Adrenal gland (tissue), 12 donors: Measurements from ENCODE around the gene PEAR1. TPM values are rescaled to one million over a fixed set of nuclear protein-coding genes. Genes with fewer than 3 reads are reported as not detected.

ENCODE experiments used
- DNase-seq, 7 donors: peaks; one replicate each; pipeline ENCODE4 v3.0.0-alpha.2; 2019 to 2020
- H3K27ac ChIP-seq, 5 donors: fragments of 200-600 bp; sonication (generic) in 4 of 5; 1 replicate in 3 of 5; 2 replicates in 2 of 5; pipeline versions ENCODE4 v1.5.1 to v1.8.0; 2016 to 2020; ENCODE audit warnings: mild to moderate bottlenecking in 1 of 5
- H3K27me3 ChIP-seq: fragments of 200-600 bp; 2 replicates; pipeline ENCODE4 v1.8.0; 2021
- H3K36me3 ChIP-seq, 2 donors: fragments of 200-600 bp; replicated peaks in 1 of 2; 1 replicate in 1 of 2; 2 replicates in 1 of 2; pipeline versions ENCODE4 v1.5.1 to v1.8.0; 2018 to 2022
- H3K4me1 ChIP-seq, 2 donors: fragments of 200-600 bp; replicated peaks in 1 of 2; 1 replicate in 1 of 2; 2 replicates in 1 of 2; pipeline versions ENCODE4 v1.5.1 to v1.8.0; 2018 to 2021
- H3K4me3 ChIP-seq, 4 donors: fragments of 200-600 bp; sonication (generic) in 3 of 4; one replicate each; pipeline ENCODE4 v1.5.1; 2016 to 2018
- H3K9me3 ChIP-seq, 3 donors: fragments of 200-600 bp; sonication (generic) in 1 of 3; replicated peaks in 1 of 3; 1 replicate in 2 of 3; 2 replicates in 1 of 3; pipeline versions ENCODE4 v1.5.1 to v1.8.0; 2016 to 2021
- POLR2A ChIP-seq, 2 donors: fragments of 450-650 bp; IDR thresholded peaks; one replicate each; pipeline ENCODE4 v1.6.1; 2017; ENCODE audit warnings: antibody characterized with exemption in 2 of 2, mild to moderate bottlenecking in 2 of 2, moderate library complexity in 1 of 2
- WGBS, 4 donors: extraction: QIAGEN DNeasy Blood & Tissue Kit in 2 of 4; methylation state at CpG; one replicate each; pipeline versions ENCODE4 v1.1.5 to v1.1.7; 2013 to 2017; 5-methylcytosine and 5-hydroxymethylcytosine counted together
- intact Hi-C, 2 donors: fragments of 100-400 bp; cut with DNase I; formaldehyde crosslinking; loops; one replicate each; pipeline versions ENCODE4 v1.14.1 to v1.15.0; 2022 to 2023
- polyA plus RNA-seq, 3 donors: library from polyadenylated mRNA; stranded (reverse); fragments of 200-250 nt in 2 of 3; fragments of 350-450 nt in 1 of 3; fragmentation: Illumina TruSeq in 1 of 3; extraction: RNeasy Lipid Tissue Mini Kit (QIAGEN cat#74804) in 1 of 3; gene quantifications; one replicate each; pipeline ENCODE4 v1.2.3, GENCODE V29; 2013 to 2014
- total RNA-seq, 9 donors: library from RNA; depleted of rRNA in 4 of 9; stranded (reverse); fragments of >200 nt in 4 of 9; fragments of 120-200 nt in 1 of 9; fragmentation: NEBNext Ultra II Directional in 1 of 9; extraction: Animal tissue kit (Norgen Biotek cat#: 25700) in 1 of 9; gene quantifications; one replicate each; pipeline versions ENCODE4 v1.1.0 to v1.2.4, GENCODE V29; 2013 to 2023
- TF ChIP-seq, protein P1 (sequence below), 6 experiments: fragments of 450-650 bp in 4 of 6; fragments of 200-600 bp in 2 of 6; sonication (generic) in 1 of 6; IDR thresholded peaks; 1 replicate in 5 of 6; 2 replicates in 1 of 6; pipeline versions ENCODE4 v1.5.1 to v1.8.0; 2016 to 2021; ENCODE audit warnings: antibody characterized with exemption in 6 of 6, mild to moderate bottlenecking in 2 of 6, moderate library complexity in 1 of 6
- donor health status: healthy with polysubstance abuse.
- donor health status: Bipolar disorder and iron deficiency.
- donor health status: DM: yes; HTN: yes; CAD: no.
- donor health status: DM: no; HTN: no; CAD: no.
- donor health status: DM: no; HTN: no; CAD: no.
- donor health status: DM: yes; HTN: yes; CAD: no.

PEAR1 gene
- total and polyA plus RNA-seq, 12 donors, result 4.2 to 31.1 (median 10.4) TPM

DNA sequence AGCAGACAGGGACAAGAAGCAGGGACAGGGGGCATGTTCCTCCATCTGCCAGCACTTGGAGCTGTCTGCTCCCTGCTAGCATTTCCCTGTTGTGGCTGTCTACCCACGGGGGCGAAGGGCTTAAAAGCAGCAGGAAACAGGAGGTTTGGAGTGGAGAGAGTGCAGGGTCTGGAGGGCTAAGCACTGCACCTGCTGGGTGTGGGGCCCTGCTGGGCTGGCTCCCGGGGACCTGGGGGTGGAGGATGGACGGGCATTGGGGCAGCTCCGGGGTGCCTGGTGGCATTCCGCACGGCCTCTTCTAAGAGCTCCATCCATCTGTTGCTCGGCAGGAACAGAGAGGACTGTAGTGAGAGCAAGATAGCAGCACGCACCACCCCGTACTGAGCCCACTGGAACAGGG is 48.2 kb downstream of the PEAR1 start:
- H3K9me3 ChIP-seq, result no peaks in the 10 kb centered on the region
- H3K4me3 ChIP-seq, result no peak overlapping the region
- intact Hi-C loops, result no loop called here
- no peaks in the 10 kb centered on the region for H3K27me3 ChIP-seq
- peak in 1 of 7 donors; percentile 3 for DNase-seq
- no peak overlapping the region for H3K27ac ChIP-seq
- no peak for TF ChIP-seq POLR2A (IDR thresholded peaks at IDR 0.05)
- TF ChIP-seq, protein P1, sequence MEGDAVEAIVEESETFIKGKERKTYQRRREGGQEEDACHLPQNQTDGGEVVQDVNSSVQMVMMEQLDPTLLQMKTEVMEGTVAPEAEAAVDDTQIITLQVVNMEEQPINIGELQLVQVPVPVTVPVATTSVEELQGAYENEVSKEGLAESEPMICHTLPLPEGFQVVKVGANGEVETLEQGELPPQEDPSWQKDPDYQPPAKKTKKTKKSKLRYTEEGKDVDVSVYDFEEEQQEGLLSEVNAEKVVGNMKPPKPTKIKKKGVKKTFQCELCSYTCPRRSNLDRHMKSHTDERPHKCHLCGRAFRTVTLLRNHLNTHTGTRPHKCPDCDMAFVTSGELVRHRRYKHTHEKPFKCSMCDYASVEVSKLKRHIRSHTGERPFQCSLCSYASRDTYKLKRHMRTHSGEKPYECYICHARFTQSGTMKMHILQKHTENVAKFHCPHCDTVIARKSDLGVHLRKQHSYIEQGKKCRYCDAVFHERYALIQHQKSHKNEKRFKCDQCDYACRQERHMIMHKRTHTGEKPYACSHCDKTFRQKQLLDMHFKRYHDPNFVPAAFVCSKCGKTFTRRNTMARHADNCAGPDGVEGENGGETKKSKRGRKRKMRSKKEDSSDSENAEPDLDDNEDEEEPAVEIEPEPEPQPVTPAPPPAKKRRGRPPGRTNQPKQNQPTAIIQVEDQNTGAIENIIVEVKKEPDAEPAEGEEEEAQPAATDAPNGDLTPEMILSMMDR (IDR thresholded peaks at IDR 0.05), result no peak
- H3K4me1 ChIP-seq, result no peaks in the 10 kb centered on the region
- 93 to 95% (median 94%) methylated on average over 9 to 10 of the region's 10 CpGs for WGBS, 4 donors
- H3K36me3 ChIP-seq, result peaks cover 0 to 88% of the 10 kb centered on the region in 2 donors

GRCh38 chr1:156942176-156942575 is 48.7 kb downstream of the PEAR1 start:
- no peaks in the 10 kb centered on the region for H3K9me3 ChIP-seq
- peaks cover 0 to 88% of the 10 kb centered on the region in 2 donors for H3K36me3 ChIP-seq
- H3K4me3 ChIP-seq, result no peak overlapping the region
- TF ChIP-seq, protein P1 (IDR thresholded peaks at IDR 0.05), result no peak
- TF ChIP-seq POLR2A (IDR thresholded peaks at IDR 0.05), result no peak
- no peaks in the 10 kb centered on the region for H3K27me3 ChIP-seq
- H3K4me1 ChIP-seq, result no peaks in the 10 kb centered on the region
- no peak overlapping the region for H3K27ac ChIP-seq
- WGBS, 4 donors, result 66 to 89% (median 76%) methylated on average over 3 of the region's 3 CpGs
- DNase-seq, result peak in 1 of 7 donors; percentile 5
- intact Hi-C loops, result no loop called here

- Histone ChIP-seq H3K36me3 (peaks cover 0 to 88% of the 10 kb centered on the region in 2 donors), H3K27me3 (no peaks in the 10 kb centered on the region), H3K4me1 (no peaks in the 10 kb centered on the region), H3K27ac (no peak overlapping the region), H3K4me3 (no peak overlapping the region), H3K9me3 (no peaks in the 10 kb centered on the region)
- peak in 1 of 7 donors; percentile 9 for DNase-seq
- 86 to 93% (median 92%) methylated on average over 7 of the region's 7 CpGs for WGBS, 4 donors
- no peak for TF ChIP-seq POLR2A (IDR thresholded peaks at IDR 0.05)
- TF ChIP-seq, protein P1 (IDR thresholded peaks at IDR 0.05), result no peak
- intact Hi-C loops, result no loop called here
Observed at GRCh38 chr1:156942576-156942975, 49.1 kb downstream of the PEAR1 start.

DNA sequence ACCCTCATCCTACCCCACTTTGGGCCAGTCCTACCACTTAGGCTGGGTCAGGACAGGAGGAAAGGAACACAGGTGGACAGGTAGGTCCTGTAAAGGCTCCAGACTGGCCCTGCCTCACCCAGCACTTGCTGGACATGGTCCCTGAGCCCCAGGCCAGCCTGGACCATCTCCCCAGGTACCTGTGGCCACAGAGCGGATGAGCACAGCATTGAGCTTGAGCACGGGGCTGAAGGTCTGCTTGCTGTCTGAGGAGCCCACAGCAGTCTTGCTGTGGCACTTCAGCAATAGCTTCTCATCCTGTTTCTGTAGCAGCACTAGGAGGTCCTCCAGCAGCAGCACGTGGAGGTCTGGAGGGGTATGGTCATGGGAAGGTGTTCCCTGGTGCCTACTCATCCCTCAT is 50.2 kb downstream of the PEAR1 start:
- TF ChIP-seq, protein P1 (IDR thresholded peaks at IDR 0.05), result no peak
- TF ChIP-seq POLR2A (IDR thresholded peaks at IDR 0.05), result no peak

More for the DNA sequence above, 50.2 kb downstream of the PEAR1 start:
- intact Hi-C loops, result no loop called here
- Histone ChIP-seq H3K27me3 (no peaks in the 10 kb centered on the region), H3K4me3 (no peak overlapping the region), H3K9me3 (no peaks in the 10 kb centered on the region), H3K4me1 (no peaks in the 10 kb centered on the region), H3K36me3 (peaks cover 0 to 98% of the 10 kb centered on the region in 2 donors), H3K27ac (no peak overlapping the region)
- DNase-seq, result peak in 2 of 7 donors; percentile 1 to 38
- WGBS, 4 donors, result 91 to 96% (median 93%) methylated on average over 2 to 3 of the region's 3 CpGs; no CpG with 5 or more reads in 1 of the 4 donors
